IPS DF 19.7 (cell line): ENCODE data around the gene CEP70.
A peak's percentile ranks its signal among the peaks of the same experiment; 100 is the strongest.
"Not testable (repeated sequence)": the region's sequence is repeated elsewhere in the genome, so short reads cannot be mapped to it uniquely, and the experiment has no call there.

Source experiments
- DNase-seq: peaks from one replicate; pipeline ENCODE4 v3.0.0-alpha.2; 2013; ENCODE audit warnings: low read depth, low spot score

The CEP70 gene, protein sequence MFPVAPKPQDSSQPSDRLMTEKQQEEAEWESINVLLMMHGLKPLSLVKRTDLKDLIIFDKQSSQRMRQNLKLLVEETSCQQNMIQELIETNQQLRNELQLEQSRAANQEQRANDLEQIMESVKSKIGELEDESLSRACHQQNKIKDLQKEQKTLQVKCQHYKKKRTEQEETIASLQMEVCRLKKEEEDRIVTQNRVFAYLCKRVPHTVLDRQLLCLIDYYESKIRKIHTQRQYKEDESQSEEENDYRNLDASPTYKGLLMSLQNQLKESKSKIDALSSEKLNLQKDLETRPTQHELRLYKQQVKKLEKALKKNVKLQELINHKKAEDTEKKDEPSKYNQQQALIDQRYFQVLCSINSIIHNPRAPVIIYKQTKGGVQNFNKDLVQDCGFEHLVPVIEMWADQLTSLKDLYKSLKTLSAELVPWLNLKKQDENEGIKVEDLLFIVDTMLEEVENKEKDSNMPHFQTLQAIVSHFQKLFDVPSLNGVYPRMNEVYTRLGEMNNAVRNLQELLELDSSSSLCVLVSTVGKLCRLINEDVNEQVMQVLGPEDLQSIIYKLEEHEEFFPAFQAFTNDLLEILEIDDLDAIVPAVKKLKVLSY

GRCh38 chr3:138594150-138594934, at the start of gene CEP70:
Gene CEP70, minus strand, starts transcription at chr3:138594260. Its CDS starts 21,333 bp downstream, at chr3:138572927.
- peak; percentile 90 for DNase-seq

GRCh38 chr3:138642927-138643253, 48.8 kb upstream of the CEP70 start:
- no peak for DNase-seq

DNA sequence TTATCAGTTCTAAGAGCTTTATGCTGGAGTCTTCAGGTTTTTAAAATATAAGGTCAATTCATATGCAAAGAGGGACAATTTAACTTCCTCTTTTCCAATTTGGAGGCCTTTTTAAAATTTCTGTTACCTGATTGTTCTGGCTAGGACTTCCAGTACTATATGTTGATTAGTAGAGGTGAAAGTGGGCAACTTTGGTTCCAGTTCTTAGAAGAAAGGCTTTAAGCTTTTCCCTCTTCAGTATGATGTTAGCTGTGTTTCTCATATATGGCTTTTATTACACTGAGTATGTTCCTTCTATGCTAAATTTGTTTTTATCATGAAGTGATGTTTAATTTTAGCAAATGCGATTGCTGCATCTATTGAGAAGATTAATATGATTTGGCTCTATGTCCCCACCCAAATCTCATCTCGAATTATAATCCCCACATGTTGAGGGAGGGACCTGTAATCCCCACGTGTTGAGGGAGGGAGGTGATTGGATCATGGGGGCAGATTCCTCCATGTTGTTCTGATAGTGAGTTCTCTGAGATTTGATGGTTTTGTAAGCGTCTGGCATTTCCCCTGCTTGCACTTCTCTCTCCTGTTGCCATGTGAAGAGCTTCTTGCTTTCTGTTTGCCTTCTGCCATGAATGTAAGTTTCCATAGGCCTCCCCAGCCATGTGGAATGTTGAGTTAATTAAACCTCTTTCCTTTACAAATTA, 48.3 kb upstream of the CEP70 start:
- no peak for DNase-seq

- DNase-seq: no peak
Observed at GRCh38 chr3:138640537-138640936, 46.5 kb upstream of the CEP70 start.

DNA sequence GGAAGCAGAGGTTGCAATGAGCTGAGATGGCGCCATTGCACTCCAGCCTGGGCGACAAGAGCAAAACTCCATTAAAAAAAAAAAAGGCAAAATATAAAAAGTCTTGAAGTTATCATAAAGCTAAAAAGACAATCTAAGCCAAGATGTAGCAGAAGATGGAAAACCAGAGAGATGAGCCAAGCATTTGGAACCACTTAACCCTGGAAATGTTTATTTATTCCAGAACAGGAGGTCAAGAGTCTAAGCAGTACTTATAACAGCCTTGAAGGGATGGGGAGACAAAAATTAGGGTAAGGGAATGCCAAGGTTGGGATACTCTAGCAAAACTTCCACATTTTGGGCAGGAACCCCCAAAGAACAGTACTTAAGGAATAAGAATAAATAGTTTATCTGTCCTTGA, 44.6 kb upstream of the CEP70 start:
- DNase-seq: no peak

- no peak for DNase-seq
Observed at GRCh38 chr3:138629526-138629925, 35.5 kb upstream of the CEP70 start.

DNA sequence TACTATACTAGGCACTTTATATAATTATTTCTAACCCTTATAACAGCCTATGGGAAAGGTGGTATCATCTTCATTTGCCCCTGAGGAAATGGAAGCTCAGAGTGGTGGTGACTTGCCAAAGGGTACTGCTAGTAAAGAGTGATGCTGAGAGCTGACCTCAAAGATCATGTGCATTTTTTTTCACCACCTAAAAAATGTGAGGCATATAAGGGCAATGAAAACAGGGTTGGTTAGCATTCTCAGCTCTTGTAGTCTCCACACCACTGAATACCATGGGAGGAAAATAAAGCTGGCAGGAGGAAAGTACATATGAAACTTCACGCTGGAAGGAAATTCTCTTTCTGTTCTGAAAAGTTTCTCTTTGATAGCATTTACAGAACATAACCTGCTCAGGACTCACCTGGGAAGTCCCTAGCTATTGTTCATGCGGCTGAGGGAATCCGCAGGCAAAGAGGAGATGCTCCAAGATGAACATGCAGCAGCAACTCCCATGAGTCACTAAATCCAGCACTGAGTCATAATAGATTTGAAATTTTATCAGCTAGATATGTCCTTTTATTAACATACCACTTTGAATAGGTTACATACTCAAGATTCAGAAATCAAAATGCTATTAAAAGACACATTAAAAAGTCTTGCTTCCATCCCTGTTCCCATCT, 31.8 kb upstream of the CEP70 start:
- no peak for DNase-seq

DNA sequence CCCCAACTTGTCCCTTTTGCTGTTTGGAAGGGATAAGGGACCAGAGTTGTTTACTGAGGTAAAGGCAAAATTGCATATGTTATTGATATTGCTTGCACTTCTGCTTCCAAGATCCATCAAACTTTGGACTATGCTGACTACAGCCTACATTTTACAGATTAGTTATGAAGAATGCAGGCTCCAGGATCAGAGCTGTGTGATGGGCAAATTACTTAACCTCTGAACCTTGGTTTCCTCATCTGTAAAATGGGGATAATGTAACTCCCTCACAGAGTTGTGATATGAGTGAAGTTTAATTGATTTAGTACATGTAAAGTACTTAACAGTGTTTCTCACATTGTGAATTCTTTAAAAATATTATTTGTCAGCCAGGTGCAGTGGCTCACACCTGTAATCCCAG, 30.5 kb upstream of the CEP70 start:
- no peak for DNase-seq

DNA sequence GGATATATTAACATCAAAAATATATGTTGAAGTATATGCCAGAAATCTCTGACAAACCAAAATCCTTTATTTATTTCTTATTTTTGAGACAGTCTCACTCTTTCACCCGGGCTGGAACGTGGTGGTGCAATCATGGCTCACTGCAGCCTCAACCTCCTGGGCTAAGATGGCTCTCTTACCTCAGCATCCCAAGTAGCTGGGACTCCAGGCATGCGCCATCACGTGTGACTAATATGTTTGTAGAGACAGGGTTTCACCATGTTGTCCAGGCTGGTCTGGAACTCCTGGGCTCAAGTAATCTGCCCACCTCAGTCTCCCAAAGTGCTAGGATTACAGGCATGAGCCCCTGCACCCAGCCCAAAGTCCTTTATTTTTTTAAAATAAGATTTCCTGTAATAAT, 26.4 kb upstream of the CEP70 start:
- no peak for DNase-seq

- DNase-seq: no peak
Observed at GRCh38 chr3:138615462-138615861, 21.4 kb upstream of the CEP70 start.

DNA sequence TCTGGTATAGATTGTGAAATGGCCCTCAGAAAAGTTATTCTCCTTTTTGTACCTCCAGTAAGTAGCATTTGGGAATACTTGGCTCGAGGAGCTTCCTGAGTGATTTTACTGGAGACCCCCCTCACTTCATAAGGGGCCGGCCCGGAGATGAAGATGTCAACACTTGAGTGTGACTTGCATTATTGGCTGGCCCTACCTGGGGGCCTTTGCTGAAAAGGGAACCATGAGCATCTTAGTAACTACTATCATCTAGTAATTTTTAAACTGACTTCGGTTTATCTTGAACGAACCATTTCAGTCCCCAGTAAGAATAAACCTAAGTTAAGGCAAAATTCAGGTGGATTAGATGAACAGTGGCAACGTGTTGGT, 15.8 kb upstream of the CEP70 start:
- no peak for DNase-seq

GRCh38 chr3:138608322-138609135, 14.5 kb upstream of the CEP70 start, which contains the start of gene FAIM:
Gene FAIM, plus strand, starts transcription at chr3:138608771. Its CDS starts 10,956 bp downstream, at chr3:138619727.
- peak; percentile 48 for DNase-seq

- not testable (repeated sequence) for DNase-seq
Observed at GRCh38 chr3:138604106-138604595, 10.1 kb upstream of the CEP70 start.

DNA sequence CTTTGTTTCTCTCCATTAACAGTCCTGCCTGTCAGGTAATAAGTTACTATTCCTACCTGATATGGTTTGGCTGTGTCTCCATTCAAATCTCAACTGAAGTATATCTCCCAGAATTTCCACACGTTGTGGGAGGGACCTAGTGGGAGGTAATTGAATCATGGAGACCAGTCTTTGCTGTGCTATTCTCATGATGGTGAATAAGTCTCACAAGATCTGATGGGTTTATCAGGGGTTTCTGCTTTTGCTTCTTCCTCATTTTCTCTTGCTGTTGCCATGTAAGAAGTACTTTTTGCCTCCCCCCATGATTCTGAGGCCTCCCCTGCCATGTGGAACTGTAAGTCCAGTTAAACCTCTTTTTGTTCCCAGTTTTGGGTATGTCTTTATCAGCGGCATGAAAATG, 7.6 kb upstream of the CEP70 start:
- not testable (repeated sequence) for DNase-seq

GRCh38 chr3:138600100-138600745, 6.2 kb upstream of the CEP70 start:
- no peak for DNase-seq

DNA sequence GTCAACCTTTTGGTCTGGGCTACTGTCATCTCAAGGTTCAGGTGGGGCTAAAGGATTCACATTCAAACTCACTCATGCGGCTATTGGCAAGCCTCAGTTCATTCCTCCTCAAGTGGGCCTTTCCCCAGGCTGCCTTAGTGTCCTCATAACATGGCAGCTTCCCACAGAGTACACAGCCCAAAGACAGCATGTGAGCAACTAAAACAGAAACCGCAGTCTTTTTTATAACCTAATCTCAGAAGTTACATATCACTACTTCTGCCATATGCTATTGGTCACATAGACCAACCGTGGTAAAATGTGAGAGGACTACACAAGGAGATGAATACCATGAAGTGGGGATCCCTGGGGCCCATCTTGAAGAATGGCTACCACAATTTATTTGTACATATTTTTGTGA, 4.5 kb upstream of the CEP70 start:
- no peak for DNase-seq

DNA sequence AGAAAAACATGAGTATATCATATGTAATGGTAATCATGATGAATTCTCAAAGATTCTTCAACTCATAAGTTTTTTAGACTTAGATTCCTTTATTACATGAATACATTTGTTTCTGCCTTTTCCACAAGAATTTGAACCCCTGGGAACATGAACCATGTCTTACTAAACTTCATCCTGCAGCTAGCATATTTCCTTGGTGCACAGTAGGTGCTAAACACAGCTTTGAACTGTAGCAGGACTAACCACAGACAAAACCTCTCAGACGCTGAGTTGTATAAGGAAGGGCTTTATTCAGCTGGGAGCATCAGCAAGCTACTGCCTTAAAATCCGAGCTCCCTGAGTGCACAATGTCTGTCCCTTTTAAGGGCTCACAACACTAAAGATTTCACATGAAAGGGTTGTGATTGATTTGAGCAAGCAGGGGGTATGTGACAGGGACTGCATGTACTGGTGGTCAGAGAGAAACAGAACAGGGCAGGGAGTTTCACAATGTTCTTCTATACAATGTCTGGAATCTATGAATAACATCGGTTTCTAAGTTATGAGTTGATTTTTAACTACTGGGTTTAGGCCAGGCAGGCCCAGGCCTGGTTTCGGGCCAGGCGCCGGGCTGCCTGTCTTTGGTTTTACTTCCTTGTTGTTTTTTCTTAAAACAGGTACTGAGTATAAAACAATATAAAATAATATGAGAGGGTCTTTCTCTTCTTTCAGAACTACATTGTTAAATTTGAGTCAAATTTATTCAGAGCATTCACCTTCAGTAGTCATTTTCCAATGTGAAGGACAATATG, 3.3 kb upstream of the CEP70 start:
- not testable (repeated sequence) for DNase-seq

GRCh38 chr3:138594935-138595610, 1.0 kb upstream of the CEP70 start:
- DNase-seq: no peak
